ENCODE measurements around the gene SINHCAF.

The SINHCAF gene

GRCh38 chr12:31235868-31236395 is 90.0 kb downstream of the SINHCAF start:
- DNase-seq (ENCODE audit: insufficient read length, low spot score) (no peak), FAIRE-seq (no peak)

DNA sequence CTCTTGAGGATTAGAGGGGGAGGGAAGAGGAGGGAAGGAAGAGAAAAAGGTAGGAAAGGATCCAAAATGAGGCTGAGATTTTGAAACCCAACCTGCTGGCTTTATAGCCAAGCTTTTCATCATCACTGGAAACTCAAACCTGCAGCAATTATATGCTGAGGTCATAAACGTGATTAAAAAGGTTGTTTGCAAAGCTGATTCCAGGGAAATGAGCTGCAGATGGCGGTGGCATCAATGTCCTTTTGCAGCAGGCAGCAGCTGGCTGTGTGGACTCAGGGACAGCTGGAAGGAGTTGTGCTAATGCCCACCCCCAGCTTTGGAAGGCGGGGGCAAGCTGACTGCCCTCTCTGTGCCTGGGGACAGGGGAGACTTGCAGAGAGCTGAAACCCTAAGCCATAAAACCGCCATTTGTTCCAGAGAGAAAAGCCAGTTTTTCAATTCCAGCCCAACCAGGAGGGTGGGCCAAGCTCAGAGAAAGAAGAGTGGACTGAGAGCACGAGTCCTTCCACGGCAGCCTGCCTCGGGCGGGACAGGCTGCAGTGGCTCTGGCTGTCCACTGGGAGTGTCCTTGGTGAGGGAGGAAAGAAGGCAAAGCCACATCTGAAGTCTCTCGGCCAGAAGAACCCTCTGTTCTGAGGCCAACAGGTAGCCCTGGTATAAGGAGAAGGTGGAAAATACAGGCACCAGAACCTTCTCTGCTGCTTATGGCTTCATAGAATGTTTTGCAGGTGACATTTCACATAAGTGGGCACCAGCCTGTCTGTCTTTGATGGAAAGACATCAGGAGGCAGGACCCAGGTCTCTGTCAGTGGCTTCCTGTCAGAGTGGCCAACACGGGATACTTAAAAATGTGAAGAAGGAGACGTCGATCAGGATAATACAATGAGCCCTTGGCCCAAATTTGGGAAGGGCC is 90.7 kb downstream of the SINHCAF start:
- peak; percentile 40 for FAIRE-seq
- DNase-seq (ENCODE audit: insufficient read length, low spot score), result peak; percentile 51

DNA sequence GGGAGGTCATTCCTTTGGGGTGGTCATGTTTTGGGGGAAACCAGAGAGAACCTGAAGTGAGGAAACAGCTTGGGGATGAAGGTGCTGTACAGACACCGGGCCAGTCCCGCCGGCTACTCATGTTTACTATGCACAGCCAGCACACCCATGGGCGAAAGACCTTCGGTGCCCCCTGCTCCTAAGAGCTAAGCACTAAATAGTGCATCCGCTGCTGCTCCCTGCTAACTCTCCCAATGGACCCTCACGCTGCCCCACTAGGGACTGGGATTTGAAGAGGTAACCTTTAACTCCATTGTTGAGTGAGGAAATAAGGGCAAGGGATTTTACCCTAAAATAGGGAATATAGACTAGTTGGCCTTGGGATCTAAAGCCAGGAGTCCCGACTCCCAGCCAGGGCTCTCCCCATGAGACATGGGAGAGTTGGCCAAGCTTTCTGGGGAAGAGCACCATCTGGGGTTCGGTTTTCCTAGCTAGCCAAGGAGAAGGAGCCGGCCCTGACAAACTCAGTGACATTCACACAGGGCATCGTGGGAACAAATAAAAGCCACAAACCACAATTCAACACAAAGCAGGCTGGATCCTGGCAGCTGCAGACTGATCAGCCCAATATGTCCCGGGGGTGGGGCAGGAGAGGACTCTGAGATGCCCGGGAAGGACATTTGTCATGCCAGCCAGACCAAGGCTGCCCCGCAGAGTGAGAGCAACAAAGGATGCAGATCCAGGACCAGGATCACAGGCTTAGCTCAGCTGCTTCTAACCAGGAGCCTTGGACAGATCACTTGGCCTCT is 91.7 kb downstream of the SINHCAF start:
- DNase-seq (ENCODE audit: insufficient read length, low spot score), result no peak
- FAIRE-seq, result no peak

- FAIRE-seq (no peak), DNase-seq (ENCODE audit: insufficient read length, low spot score) (no peak)
Observed at GRCh38 chr12:31233061-31233730, 92.8 kb downstream of the SINHCAF start.

GRCh38 chr12:31232361-31232965 is 93.5 kb downstream of the SINHCAF start:
- no peak for FAIRE-seq
- no peak for DNase-seq (ENCODE audit: insufficient read length, low spot score)

DNA sequence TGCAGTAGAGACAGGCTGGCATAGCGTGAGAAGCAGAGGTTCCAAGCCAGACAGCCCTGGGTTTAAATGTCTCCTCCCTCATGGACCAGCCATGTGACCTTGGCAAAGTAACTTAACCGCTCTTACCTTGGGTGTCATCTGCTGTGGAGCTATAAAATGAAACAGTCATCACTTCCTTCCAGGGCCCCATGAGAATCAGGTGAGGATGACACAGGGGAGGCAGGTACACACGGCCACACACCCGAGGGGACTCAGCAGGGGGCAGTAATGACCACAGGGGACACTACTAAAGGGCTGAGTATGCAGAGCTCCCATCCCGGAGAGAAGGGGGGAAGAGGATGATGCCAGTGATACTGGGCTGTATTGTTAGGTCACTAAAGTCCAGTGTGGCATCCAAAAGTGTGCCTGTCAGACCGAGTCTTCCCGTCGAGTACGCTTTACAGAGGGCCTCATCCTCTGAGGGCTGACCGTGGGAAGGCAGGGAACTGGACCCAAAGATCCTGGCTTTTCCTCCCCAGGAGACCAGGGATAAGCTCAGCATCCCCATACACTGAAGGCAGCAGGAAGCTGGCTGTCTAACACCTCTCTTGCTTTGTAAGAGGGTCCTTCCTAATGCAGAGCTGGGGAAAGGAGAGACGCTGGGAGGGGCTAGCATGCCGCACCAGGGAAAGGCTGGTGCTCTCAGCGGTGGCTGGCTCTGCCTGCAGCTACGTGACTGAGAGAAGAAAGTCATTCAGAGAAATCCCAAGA is 94.2 kb downstream of the SINHCAF start:
- no peak for DNase-seq (ENCODE audit: insufficient read length, low spot score)
- FAIRE-seq, result no peak
